ENCODE measurements around the gene PCCA. TPM values are rescaled to one million over a fixed set of nuclear protein-coding genes. Genes with fewer than 3 reads are reported as not detected.
A peak's percentile ranks its signal among the peaks of the same experiment; 100 is the strongest.

Gene PCCA
- polyA plus RNA-seq, 1 of the 3 experiments (the other 2 are of a cell fraction), result 7.3 TPM

- TF ChIP-seq RXRA (IDR thresholded peaks at IDR 0.05; ENCODE audit: borderline replicate concordance, low read depth), result no peak
- TF ChIP-seq JUND (IDR thresholded peaks at IDR 0.05), result no peak
- TF ChIP-seq MAX (IDR thresholded peaks at IDR 0.05; ENCODE audit: low read depth), result no peak
- no peak for TF ChIP-seq GABPA (IDR thresholded peaks at IDR 0.05; ENCODE audit: low read depth)
- no peak for TF ChIP-seq TEAD4 (IDR thresholded peaks at IDR 0.05; ENCODE audit: borderline replicate concordance, insufficient read depth)
- no peak for TF ChIP-seq CHD2 (IDR thresholded peaks at IDR 0.05; ENCODE audit: low read length, partially characterized antibody)
- no peak for TF ChIP-seq MEF2A (IDR thresholded peaks at IDR 0.05; ENCODE audit: borderline replicate concordance, low read depth)
- no peak for TF ChIP-seq NRF1 (IDR thresholded peaks at IDR 0.05; ENCODE audit: low read depth, low read length)
- TF ChIP-seq RCOR1 (IDR thresholded peaks at IDR 0.05; ENCODE audit: low read length), result no peak
- TF ChIP-seq EZH2phosphoT487 (IDR thresholded peaks at IDR 0.05; ENCODE audit: borderline replicate concordance, low read depth), result no peak
- no peak for TF ChIP-seq TCF12 (IDR thresholded peaks at IDR 0.05)
Observed at GRCh38 chr13:100089465-100090032, 656 bp downstream of the PCCA start (continued).

GRCh38 chr13:100090861-100091260 lies 2.0 kb downstream of the PCCA start:
- Histone ChIP-seq H3K36me3 (replicated peaks in 1 of 2; ENCODE audit: control insufficient read depth in 1 of 2, insufficient read depth in 2 of 2, low read length in 1 of 2) (no peaks in the 10 kb centered on the region), H3K4me3 (ENCODE audit: low read depth in 2 of 2, low read length in 1 of 2) (no peak overlapping the region), H3K9me2 (no peaks in the 10 kb centered on the region), H3K9ac (no peak overlapping the region), H3F3A (replicated peaks; ENCODE audit: insufficient read depth) (no peaks in the 10 kb centered on the region), H3K79me2 (ENCODE audit: insufficient read depth) (peaks cover 77% of the 10 kb centered on the region), H3K4me1 (ENCODE audit: control insufficient read depth in 1 of 2, insufficient read depth in 2 of 2, low read depth in 1 of 2, low read length in 1 of 2) (peaks cover 6 to 9% of the 10 kb centered on the region in 2 experiments; a peak in 3 of 4 replicates), H3K4me2 (peak overlapping the region; percentile 72), H3K9me3 (no peaks in the 10 kb centered on the region), H4K20me1 (ENCODE audit: insufficient read depth) (peaks cover 22% of the 10 kb centered on the region), H2AFZ (ENCODE audit: low read depth) (no peak overlapping the region), H3K27ac (ENCODE audit: low read depth in 2 of 2, low read length in 1 of 2) (no peak overlapping the region), H3K27me3 (ENCODE audit: insufficient read depth) (no peaks in the 10 kb centered on the region)
- DNase-seq, result no peak
- ChIA-PET CTCF (no interaction called here), POLR2A (no interaction called here)
- 100% methylated on average over 1 of the region's 1 CpG for WGBS (ENCODE audit: low lambda C conversion rate)
- TF ChIP-seq MXI1 (IDR thresholded peaks at IDR 0.05; ENCODE audit: low read depth, low read length) (no peak), GATA2 (CRISPR knock-in tag; IDR thresholded peaks at IDR 0.05) (no peak), ZBTB33 (IDR thresholded peaks at IDR 0.05; ENCODE audit: borderline replicate concordance, low read depth) (no peak), REST (IDR thresholded peaks at IDR 0.05; ENCODE audit: low read depth, low read length) (no peak), POLR2AphosphoS5 (IDR thresholded peaks at IDR 0.05; ENCODE audit: low read depth, low read length) (no peak), RXRA (IDR thresholded peaks at IDR 0.05; ENCODE audit: borderline replicate concordance, low read depth) (no peak), NRF1 (IDR thresholded peaks at IDR 0.05; ENCODE audit: low read depth, low read length) (no peak), FOSL2 (IDR thresholded peaks at IDR 0.05; ENCODE audit: borderline replicate concordance, low read depth) (no peak), MEF2A (IDR thresholded peaks at IDR 0.05; ENCODE audit: borderline replicate concordance, low read depth) (no peak), EP300 (IDR thresholded peaks at IDR 0.05; ENCODE audit: borderline replicate concordance in 1 of 2, low read depth in 1 of 2, low read length in 1 of 2) (no peak), CTCF (IDR thresholded peaks at IDR 0.05) (no peak), USF1 (IDR thresholded peaks at IDR 0.05; ENCODE audit: borderline replicate concordance, low read depth) (no peak), YY1 (IDR thresholded peaks at IDR 0.05; ENCODE audit: low read depth) (no peak), CHD2 (IDR thresholded peaks at IDR 0.05; ENCODE audit: low read length, partially characterized antibody) (no peak), IRF3 (IDR thresholded peaks at IDR 0.05; ENCODE audit: low read depth, low read length) (no peak)
